PC-9 (cell line): Measurements from ENCODE around the gene BMP8A.

Experiments used
- CTCF ChIP-seq: fragments of 200-600 bp; sonication (generic); conservative IDR thresholded peaks from 2 replicates; pipeline ENCODE4 v1.6.1; 2017; ENCODE audit warnings: mixed run types, antibody characterized with exemption, mild to moderate bottlenecking, moderate library complexity
- EZH2 ChIP-seq: fragments of 200-600 bp; sonication (generic); IDR thresholded peaks from 2 replicates; pipeline ENCODE4 v1.8.0; 2017; ENCODE audit warnings: antibody characterized with exemption, low read depth

- TF ChIP-seq CTCF = no peak
- TF ChIP-seq EZH2 = no peak
These were observed 29.4 kb upstream of the BMP8A start for GRCh38 chr1:39462074-39462473.
